DMS114 treated with DMSO at 0.1 percent for 48 hours (cell line): ENCODE data around the gene SLC26A5.
"Not testable (repeated sequence)": the region's sequence is repeated elsewhere in the genome, so short reads cannot be mapped to it uniquely, and the experiment has no call there.

Source experiments
- DNase-seq: peaks from one replicate; lab custom pipeline; 2025; ENCODE audit not compliant: unreplicated experiment; lab: John Stamatoyannopoulos, UW

Gene SLC26A5, protein sequence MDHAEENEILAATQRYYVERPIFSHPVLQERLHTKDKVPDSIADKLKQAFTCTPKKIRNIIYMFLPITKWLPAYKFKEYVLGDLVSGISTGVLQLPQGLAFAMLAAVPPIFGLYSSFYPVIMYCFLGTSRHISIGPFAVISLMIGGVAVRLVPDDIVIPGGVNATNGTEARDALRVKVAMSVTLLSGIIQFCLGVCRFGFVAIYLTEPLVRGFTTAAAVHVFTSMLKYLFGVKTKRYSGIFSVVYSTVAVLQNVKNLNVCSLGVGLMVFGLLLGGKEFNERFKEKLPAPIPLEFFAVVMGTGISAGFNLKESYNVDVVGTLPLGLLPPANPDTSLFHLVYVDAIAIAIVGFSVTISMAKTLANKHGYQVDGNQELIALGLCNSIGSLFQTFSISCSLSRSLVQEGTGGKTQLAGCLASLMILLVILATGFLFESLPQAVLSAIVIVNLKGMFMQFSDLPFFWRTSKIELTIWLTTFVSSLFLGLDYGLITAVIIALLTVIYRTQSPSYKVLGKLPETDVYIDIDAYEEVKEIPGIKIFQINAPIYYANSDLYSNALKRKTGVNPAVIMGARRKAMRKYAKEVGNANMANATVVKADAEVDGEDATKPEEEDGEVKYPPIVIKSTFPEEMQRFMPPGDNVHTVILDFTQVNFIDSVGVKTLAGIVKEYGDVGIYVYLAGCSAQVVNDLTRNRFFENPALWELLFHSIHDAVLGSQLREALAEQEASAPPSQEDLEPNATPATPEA

DNA sequence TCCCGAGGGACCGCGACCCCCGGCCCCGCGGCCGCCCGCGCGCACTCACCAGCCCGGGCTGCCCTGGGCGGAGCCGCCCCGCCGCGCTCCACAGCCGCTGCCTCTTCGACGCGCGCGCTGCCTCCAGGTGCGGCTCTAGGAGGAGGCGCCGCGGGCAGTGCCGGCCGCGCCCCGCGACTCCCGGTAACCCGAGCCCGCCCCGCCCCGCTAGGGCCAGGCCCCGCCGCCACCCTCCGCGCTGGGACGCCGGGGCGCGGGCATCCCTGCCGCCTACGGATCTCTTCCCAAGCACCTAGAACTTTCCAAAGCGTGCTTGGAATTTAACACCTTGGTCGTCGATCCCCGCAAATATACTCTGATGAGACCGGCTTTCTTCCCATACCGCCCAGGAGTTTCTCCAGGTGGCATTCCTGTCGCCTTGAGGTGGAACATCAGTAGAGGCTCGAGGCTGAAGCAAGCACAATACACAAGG lies at the start of gene SLC26A5:
SLC26A5 (minus strand) TSS at position 159 of the 472 bp plus-strand sequence. CDS start 24,693 bp downstream, outside the sequence.
- DNase-seq = no peak

DNA sequence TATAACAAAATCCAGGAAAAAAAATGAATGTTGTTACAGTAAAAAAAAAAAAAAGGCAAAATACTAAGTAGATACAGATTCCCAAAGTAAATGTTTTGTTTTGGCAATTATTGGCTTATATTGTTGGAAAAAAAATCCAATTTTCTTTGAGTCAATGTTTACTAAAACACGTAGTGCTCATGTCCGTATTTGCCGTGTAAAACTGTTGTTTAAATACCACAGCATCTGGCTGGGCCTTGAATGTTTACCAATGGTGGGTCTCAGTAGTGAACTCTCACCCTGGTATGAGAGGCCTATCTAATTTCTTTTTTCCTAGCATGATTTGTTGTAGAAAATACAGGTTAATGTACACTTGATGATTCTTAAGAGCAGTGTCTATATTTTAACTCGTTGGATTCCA lies 41.4 kb upstream of the SLC26A5 start:
- DNase-seq = no peak

DNA sequence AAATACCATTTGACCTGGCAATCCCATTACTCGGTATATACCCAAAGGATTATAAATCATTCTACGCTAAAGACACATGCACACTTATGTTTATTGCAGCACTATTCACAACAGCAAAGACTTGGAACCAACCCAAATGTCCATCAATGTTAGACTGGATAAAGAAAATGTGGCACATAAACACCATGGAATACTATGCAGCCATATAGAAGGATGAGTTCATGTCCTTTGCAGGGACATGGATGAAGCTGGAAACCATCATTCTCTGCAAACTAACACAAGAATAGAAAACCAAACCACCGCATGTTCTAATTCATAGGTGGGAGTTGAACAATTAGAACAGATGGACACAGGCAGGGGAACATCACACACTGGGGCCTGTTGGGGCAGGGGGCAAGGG lies 40.9 kb upstream of the SLC26A5 start:
- DNase-seq = not testable (repeated sequence)

DNA sequence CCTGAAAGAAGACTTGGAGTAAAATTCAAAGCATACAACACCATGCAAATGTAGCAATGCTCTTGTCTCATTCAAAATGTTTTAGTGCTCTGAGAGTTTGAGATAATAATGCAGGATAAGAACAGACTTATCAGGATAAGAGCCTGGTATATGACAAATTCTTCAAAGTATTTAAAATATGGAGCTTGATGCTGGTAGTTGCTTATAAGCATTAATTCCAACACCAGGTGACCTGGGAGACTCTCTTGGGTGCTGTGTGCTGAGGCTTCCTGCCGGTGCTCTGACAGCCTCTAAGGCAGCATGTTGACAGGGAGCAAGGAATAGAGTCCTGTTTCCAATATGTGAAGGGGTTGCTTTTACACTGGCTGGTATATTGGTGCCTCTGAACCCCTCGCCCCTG lies 34.8 kb upstream of the SLC26A5 start:
- DNase-seq = no peak

DNA sequence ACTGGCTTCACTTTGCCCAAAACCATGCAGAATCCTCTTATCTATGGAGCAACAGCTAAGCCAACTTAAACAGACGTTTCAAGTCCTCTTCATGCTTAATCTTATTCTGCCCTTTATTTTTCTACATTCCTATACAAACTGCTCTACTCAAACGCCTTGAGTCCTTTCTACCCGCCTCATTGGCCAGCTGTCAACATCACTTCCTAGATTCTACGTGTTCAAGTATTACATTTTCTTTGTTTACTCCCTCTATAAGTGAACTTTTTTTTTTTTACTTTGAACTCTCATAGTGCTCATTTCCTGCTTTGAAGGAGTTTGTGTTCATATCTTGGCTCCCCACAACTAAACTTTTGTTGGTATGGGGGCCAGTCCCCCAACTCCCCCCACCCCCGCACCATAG lies 28.9 kb upstream of the SLC26A5 start:
- DNase-seq = no peak

DNA sequence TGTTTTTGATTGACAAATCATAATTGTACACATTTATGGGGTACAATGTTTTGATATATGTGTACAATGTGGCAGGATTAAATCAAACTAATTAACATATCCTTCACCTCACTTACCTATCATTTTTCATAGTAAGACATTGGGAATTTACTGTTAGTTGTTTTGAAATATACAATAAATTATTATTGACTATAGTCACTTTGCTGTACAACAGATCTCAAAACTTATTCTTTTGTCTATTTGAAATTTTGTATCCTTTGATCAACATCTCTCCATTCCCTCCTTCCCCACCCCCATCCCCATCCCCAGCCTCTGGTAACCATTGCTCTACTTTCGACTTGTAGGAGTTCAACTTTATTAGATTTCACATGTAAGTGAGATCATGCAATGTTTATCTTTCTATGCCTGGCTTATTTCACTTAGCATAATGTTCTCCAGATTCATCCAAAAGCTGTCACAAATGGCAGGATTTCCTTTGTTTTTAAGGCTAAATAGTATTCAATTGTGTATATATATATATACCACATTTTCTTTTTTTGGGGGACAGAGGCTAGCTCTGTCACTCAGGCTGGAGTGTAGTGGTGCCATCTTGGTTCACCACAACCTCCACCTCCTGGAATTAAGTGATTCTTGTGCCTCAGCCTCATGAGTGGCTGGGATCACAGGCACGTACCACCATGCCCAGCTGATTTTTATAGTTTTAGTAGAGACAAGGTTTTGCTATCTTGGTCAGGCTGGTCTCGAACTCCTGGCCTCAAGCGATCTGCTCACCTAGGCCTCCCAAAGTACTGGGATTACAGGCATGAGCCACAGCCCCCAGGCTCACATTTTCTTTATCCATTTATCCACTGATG lies 23.3 kb upstream of the SLC26A5 start:
- no peak for DNase-seq

DNA sequence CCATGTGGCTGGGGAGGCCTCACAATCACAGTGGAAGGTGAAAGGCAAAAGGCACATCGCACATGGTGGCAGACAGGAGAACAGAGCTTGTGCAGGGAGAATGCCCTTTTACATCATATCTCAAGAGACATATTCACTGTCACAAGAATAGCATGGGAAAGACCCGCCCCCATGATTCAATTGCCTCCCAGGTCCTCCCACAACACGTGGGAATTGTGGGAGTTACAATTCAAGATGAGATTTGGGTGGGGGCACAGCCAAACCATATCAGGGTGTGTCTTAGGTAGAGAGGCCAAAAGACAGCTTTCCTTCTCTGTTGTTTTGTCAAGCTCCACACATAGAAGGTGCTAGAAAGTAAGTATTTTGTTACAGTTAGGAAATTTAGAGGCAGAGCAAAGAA lies 20.8 kb upstream of the SLC26A5 start:
- no peak for DNase-seq

DNA sequence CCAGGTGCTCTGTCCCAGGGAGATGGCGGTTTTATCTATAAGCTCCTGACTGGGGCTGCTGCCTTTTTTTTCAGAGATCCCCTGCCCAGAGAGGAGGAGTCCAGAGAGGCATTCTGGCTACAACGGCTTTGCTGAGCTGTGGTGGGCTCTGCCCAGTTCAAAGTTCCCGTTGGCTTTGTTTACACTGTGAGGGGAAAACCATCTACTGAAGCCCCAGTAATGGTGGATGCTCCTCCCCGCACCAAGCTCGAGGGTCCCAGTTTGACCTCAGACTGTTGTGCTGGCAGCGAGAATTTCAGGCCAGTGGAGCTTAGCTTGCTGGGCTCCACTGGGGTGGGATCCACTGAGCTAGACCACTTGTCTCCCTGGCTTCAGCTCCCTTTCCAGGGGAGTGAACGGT lies 16.4 kb upstream of the SLC26A5 start:
- no peak for DNase-seq

DNA sequence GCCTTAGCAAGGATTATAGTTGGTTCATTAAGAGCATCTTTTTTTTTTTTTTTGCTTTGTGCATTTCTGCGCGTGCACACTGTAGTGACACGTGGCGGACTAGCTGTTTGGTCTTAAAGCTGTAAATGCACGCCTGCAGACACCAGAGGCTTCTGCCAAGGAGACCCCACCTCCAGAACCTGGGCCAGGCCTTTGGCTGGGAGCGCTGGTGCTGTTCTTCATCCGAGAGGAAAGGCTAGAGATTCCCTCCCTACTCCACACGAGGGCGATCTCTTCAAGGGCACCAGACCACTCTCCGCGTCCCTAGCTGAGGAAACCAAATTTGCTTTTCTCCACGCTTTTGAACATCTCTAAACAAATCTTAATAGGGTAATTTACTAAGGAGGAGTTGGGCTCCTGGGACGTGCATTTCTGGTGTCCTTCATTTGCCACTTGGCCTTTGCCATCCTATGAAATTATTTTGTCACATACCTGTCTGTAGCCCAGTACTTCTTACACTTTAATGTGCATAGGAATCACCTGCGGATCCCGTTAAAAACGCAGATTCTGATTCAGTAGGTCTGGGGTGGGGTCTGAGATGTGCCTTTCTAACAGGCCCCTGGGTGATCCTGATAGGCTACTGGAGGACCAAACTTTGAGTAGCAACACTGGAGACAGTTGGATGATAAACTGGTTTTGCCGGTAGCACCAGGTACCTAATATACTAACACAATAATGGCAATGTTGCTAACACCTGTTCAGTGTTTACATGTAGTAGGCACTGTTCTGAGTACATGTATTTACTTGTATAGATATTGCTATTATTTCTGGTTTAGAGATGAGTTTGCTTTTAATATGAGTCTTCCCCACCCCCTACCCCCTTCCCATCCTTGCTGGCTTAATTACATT lies 1.3 kb upstream of the SLC26A5 start:
- peak; percentile 68 for DNase-seq

DNA sequence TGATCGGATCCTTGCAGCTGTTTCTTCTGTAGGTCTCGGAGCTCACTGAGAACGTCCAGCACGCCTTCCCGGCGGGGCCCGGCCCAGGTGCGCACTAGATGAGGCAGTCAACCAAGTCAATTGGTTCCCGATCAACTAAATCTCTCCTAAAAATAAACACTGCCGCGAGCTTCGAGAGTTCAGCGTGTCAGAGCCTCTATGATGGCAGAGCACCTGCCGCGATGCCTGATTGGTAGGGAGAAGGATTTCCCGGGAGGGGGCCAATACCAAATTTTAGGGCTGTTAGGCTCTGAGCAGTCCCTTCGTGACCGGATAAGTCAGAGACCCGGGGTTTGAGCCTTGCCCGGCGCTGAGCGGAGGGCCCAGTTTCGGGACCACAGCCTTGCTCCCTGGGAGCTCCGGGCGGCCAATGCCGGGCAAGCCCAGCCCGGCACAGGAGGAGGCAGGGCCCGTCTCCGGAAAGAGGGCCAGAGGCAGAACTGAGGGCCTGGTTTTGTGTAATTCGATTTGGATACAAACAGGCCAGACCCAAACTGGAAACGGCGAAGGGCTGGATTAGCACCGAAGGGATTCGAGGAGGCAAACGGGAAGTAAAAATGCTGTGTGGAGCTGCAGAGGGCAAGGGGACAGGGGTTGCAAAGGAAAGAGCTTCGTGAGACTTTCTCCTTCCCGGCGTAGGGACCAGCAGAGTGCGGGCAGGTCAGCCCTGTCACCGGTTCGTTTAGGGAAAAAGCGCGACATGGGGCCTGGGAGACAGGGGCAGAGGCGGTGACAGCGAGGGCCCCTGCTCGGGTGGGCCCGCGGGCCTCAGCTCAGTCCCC lies 569 bp downstream of the SLC26A5 start:
- DNase-seq = no peak

DNA sequence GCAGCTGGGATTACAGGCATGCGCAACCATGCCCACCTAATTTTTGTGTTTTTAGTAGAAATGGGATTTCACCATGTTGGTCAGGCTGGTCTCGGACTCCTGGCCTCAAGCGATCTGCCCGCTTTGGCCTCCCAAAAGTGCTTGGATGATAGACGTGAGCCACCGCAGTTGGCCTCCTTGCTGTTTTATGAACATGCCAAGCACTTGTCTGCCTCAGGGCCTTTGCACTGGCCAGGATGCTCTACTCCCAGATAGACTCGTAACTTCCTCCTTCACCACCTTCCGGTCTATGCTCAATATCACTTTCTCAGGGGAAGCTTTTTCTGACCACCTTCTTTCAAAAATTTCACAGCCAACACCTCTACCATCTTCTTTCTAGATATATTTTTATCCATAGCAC lies 6.3 kb downstream of the SLC26A5 start:
- DNase-seq = no peak

DNA sequence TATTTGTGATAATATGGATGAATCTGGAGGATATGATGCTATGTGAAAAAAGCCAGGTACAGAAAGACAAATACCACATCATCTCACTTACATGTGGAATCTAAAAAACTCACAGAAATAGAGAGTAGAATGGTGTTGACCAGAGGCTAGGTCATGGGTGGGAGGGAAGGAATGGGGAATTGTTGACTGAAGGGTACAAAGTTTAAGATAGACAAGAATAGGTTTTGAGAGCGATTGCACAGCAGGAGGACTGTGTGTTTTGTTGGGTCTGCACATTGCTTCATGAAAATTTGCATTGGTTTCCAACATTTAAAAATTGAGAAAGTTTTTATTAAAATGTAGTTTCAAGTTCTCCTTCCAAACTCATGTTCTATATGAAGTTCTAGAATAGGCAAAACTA lies 8.4 kb downstream of the SLC26A5 start:
- DNase-seq = no peak

DNA sequence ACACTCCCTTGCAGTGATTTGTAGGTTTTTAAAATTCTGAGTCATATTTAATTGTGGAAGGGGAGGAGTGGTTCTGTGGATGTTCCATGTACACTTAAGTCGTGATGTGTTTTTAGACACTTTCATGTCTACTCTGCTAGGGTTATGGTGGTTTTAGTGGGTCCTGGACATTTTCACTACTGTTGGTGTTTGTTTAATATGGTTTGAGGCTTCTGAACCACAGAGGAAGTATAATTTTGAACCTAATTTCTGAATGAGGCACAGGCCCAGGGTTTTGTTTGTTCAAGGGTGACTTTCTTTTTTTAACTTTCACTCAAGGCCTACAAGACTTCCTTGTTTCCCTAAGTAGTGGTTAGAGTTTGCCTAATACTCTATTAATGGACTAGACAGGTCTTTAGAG lies 13.3 kb downstream of the SLC26A5 start:
- no peak for DNase-seq

DNA sequence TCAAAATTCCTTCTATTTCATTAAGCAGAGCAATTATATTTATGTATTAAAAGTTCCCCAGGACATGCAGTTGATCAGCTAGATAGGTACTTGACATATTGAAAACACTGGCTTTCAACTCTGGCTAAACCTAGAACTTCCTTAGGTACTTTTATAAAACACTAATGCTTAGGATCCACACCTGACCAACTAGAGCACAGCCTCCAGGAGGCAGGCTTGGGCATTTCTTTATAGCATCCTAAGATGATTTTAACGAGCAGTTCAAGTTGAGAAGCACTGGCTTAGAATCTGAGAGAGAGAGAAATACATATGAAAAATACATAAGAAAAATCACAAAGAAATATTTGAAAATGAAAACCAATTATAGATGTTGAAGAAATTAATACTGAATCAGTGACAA lies 20.8 kb downstream of the SLC26A5 start:
- DNase-seq = no peak

DNA sequence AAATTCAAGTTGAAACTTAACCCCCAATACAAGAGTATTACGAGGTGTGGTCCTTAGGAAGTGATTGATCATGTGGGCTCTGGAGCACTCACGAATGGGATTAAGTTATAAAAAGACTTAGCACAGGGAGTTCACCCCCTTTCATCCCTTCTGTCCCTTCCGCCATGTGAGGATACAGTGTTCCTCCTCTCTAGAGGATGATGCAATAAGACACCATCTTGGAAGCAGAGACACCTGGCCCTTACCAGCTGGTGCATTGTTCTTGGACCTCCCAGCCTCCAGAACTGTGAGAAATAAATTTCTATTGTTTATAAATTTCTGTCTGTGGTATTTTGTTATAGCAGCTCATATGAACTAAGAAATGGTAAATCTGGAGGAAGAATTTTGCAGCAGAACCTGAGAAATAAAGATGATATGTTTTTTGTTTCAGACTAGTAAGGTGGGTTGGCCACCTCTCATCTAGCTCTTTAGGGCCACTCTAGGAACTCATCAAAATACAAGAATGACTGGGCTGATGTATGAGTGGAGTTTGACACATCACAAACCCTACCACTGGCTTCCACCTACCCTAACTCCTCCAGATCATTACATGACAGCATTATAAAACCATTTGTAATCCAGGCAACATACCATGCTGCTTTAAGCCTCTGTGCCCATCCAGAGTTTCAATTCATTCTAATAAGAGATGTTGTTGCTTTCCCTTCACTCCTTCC lies 22.4 kb downstream of the SLC26A5 start:
- DNase-seq = no peak

DNA sequence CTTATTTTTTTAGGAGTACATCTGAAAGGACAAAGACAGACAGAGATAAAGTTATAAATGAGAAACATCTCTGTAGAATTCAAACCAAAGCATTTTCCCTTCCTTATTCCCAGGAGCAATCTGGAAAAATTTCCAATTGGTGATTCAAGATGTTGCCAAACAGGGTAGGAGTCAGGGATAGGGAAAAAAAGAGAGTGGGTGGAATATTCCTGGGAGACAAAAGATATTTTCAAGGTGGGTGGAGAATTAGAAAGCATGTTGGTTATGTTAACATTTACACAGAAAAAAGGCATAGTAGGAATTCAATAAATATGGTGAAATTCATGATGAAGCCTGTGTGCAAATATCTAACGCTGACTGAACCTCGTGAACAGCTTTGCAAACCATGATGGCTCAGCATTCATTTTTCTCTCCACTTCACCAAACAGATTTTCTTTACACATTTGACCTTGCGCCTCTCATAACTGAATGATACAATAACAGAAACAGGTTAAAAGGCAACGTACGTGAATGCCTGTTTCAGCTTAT lies 25.1 kb downstream of the SLC26A5 start:
- DNase-seq = no peak

DNA sequence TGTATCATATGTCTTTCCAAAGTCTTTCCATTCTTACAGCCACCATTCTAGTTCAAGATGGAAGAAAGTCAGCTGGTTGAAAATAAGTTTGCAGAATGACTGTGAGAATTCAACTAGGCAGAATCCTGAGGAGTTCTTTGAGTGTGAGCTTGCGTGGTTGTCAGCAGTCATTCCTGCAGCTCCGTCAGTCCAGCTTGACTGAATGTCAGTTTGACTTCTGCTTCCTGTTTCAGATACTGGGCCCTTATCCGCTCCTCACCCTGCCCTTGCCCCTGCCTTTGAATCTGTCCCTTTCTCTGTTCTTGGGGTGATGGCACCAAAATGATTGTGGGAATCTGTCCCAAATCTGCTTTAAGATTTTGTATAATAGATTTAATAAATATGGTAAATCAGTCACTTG lies 27.8 kb downstream of the SLC26A5 start:
- no peak for DNase-seq

DNA sequence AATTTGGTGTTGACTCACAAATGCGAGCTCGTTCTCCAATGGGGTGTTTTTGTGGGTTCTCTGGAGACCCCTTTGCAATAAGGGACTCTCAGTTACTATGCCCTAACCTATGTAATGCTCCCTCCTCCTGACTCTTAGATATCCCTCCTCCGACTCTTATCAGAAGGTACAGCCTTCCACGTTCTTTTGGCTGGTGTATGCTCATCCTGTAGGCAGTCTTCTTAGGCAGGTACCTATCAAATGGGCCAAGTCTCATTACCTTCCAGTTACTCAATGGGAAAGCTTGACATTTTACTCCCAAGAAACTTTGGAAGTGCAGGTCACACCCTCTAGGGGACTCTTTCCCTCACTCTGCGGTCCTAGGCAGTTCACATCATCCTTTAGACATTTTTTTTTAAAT lies 32.6 kb downstream of the SLC26A5 start:
- DNase-seq = no peak

DNA sequence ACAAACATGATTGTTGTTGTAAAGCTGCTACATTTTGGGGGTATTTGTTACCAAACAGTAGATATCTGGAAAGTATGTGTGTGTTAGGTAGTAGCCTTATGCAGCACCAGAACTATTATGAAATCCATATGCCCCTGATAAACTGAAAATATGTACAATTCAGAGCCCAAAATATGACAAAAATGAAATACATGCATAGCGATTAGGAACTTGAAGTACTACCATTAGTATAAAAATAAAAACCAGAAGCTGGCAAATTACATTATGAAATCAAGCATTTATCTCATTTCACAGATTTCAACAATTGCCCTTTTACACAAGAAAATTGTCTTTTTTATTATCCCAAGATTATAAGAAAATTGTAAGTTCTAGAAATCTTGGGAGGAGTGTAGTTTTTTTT lies 33.9 kb downstream of the SLC26A5 start:
- DNase-seq = no peak
